Cerebellar cortex (tissue), 1 donor: Measurements from ENCODE around the gene AHSG.
"Not testable (repeated sequence)": the region's sequence is repeated elsewhere in the genome, so short reads cannot be mapped to it uniquely, and the experiment has no call there.

Experiments used
- DNase-seq: peaks from one replicate; pipeline ENCODE4 v3.0.0-alpha.2; 2015; ENCODE audit warnings: low spot score

The AHSG gene

GRCh38 chr3:186617036-186617946 is 4.4 kb downstream of the AHSG start:
- peak; percentile 64 for DNase-seq

- DNase-seq = no peak
These were observed 5.6 kb downstream of the AHSG start for GRCh38 chr3:186618318-186618938.

GRCh38 chr3:186619787-186620212 is 6.9 kb downstream of the AHSG start:
- DNase-seq = no peak

GRCh38 chr3:186620213-186621092 is 7.6 kb downstream of the AHSG start:
- DNase-seq = no peak

- DNase-seq = no peak
These were observed 9.2 kb downstream of the AHSG start for GRCh38 chr3:186621894-186622650.

GRCh38 chr3:186622651-186623310 is 9.9 kb downstream of the AHSG start:
- DNase-seq = no peak

- DNase-seq = no peak
These were observed 11.7 kb downstream of the AHSG start for GRCh38 chr3:186624598-186624997.

- DNase-seq = no peak
These were observed 12.8 kb downstream of the AHSG start for GRCh38 chr3:186625600-186626042.

GRCh38 chr3:186626254-186626847 is 13.5 kb downstream of the AHSG start:
- DNase-seq = no peak

GRCh38 chr3:186627852-186628414 is 15.1 kb downstream of the AHSG start:
- DNase-seq = no peak

GRCh38 chr3:186628756-186629155 is 15.9 kb downstream of the AHSG start:
- no peak for DNase-seq

- DNase-seq = no peak
These were observed 18.2 kb downstream of the AHSG start for GRCh38 chr3:186630950-186631641.

- DNase-seq = no peak
These were observed 20.6 kb downstream of the AHSG start for GRCh38 chr3:186633481-186633880.

GRCh38 chr3:186634207-186634606 is 21.3 kb downstream of the AHSG start:
- not testable (repeated sequence) for DNase-seq

- DNase-seq = no peak
These were observed 22.7 kb downstream of the AHSG start for GRCh38 chr3:186635532-186635931.

- no peak for DNase-seq
These were observed 23.7 kb downstream of the AHSG start for GRCh38 chr3:186636536-186636935.

GRCh38 chr3:186637686-186638085 is 24.8 kb downstream of the AHSG start:
- no peak for DNase-seq

GRCh38 chr3:186638259-186638658 is 25.4 kb downstream of the AHSG start:
- DNase-seq = no peak

GRCh38 chr3:186639778-186640472 is 27.1 kb downstream of the AHSG start, which contains the start of gene FETUB:
Gene FETUB (plus strand): TSS chr3:186640399. CDS start chr3:186640461, 62 bp downstream.
- DNase-seq = no peak
